H9 (cell line): ENCODE results near the gene CCDC124. TPM values are rescaled to one million over a fixed set of nuclear protein-coding genes. Genes with fewer than 3 reads are reported as not detected.

Experiments used
- DNase-seq: peaks from one replicate; pipeline ENCODE4 v3.0.0-alpha.2; 2017
- H2AFZ ChIP-seq: one replicate; pipeline ENCODE4 v1.6.1; 2013; ENCODE audit warnings: mild to moderate bottlenecking, low read length, control low read depth, moderate library complexity
- H2AK5ac ChIP-seq: 2 replicates; pipeline ENCODE4 v1.6.1; 2013; ENCODE audit warnings: low read length, control low read depth, mixed read lengths; ENCODE audit not compliant: insufficient read length
- H2BK120ac ChIP-seq: one replicate; pipeline ENCODE4 v1.6.1; 2013; ENCODE audit warnings: low read depth, mild to moderate bottlenecking, low read length, control low read depth, inconsistent platforms; ENCODE audit not compliant: poor library complexity, severe bottlenecking
- H2BK12ac ChIP-seq: 2 replicates; pipeline ENCODE4 v1.6.1; 2013; ENCODE audit warnings: low read length, control low read depth, mixed read lengths, low read depth; ENCODE audit not compliant: insufficient read length
- H2BK15ac ChIP-seq: 2 replicates; pipeline ENCODE4 v1.6.1; 2013; ENCODE audit warnings: low read depth, low read length, control low read depth
- H2BK20ac ChIP-seq: one replicate; pipeline ENCODE4 v1.6.1; 2013; ENCODE audit warnings: low read depth, mild to moderate bottlenecking, low read length, control low read depth, inconsistent platforms; ENCODE audit not compliant: poor library complexity, severe bottlenecking
- H2BK5ac ChIP-seq: 2 replicates; pipeline ENCODE4 v1.6.1; 2013; ENCODE audit warnings: low read length, control low read depth, mixed read lengths; ENCODE audit not compliant: insufficient read length
- H3K14ac ChIP-seq: 2 replicates; pipeline ENCODE4 v1.6.1; 2013; ENCODE audit warnings: low read length, control low read depth; ENCODE audit not compliant: insufficient read depth
- H3K18ac ChIP-seq: 2 replicates; pipeline ENCODE4 v1.6.1; 2013; ENCODE audit warnings: low read depth, mild to moderate bottlenecking, mixed read lengths, low read length, control low read depth; ENCODE audit not compliant: insufficient read length
- H3K23ac ChIP-seq: 2 replicates; pipeline ENCODE4 v1.6.1; 2013; ENCODE audit warnings: low read length, control low read depth, mixed read lengths, low read depth; ENCODE audit not compliant: insufficient read length
- H3K23me2 ChIP-seq: 2 replicates; pipeline ENCODE4 v1.6.1; 2013; ENCODE audit warnings: low read depth, mild to moderate bottlenecking, mixed read lengths, low read length, control low read depth; ENCODE audit not compliant: insufficient read length, poor library complexity, severe bottlenecking
- H3K27ac ChIP-seq: 2 replicates; pipeline ENCODE4 v1.5.1; 2013; ENCODE audit warnings: low read length, control low read depth, mixed read lengths, low read depth; ENCODE audit not compliant: insufficient read length
- H3K27me3 ChIP-seq: 2 replicates; pipeline ENCODE4 v1.6.1; 2013; ENCODE audit warnings: low read length, control low read depth, inconsistent platforms; ENCODE audit not compliant: insufficient read depth
- H3K4ac ChIP-seq: 2 replicates; pipeline ENCODE4 v1.6.1; 2013; ENCODE audit warnings: low read depth, mild to moderate bottlenecking, control low read depth, inconsistent platforms, low read length, moderate library complexity
- H3K4me1 ChIP-seq: 2 replicates; pipeline ENCODE4 v1.6.1; 2013; ENCODE audit warnings: low read length, control low read depth, inconsistent platforms; ENCODE audit not compliant: insufficient read depth
- H3K4me2 ChIP-seq: 2 replicates; pipeline ENCODE4 v1.6.1; 2013; ENCODE audit warnings: low read length, control low read depth, mixed read lengths; ENCODE audit not compliant: insufficient read length, insufficient read depth
- H3K56ac ChIP-seq: 2 replicates; pipeline ENCODE4 v1.6.1; 2013; ENCODE audit warnings: low read depth, mild to moderate bottlenecking, mixed read lengths, low read length, control low read depth; ENCODE audit not compliant: insufficient read length
- H3K79me1 ChIP-seq: 2 replicates; pipeline ENCODE4 v1.6.1; 2013; ENCODE audit warnings: low read depth, mild to moderate bottlenecking, moderate library complexity, low read length, control low read depth, inconsistent platforms; ENCODE audit not compliant: insufficient read depth, poor library complexity, severe bottlenecking
- H3K79me2 ChIP-seq: 2 replicates; pipeline ENCODE4 v1.6.1; 2013; ENCODE audit warnings: low read length, control low read depth, inconsistent platforms; ENCODE audit not compliant: insufficient read depth
- H3K9ac ChIP-seq: 2 replicates; pipeline ENCODE4 v1.6.1; 2013; ENCODE audit warnings: low read length, control low read depth, mixed read lengths; ENCODE audit not compliant: insufficient read length; ENCODE audit errors: extremely low read depth
- H3K9me3 ChIP-seq: one replicate; pipeline ENCODE4 v1.6.1; 2013; ENCODE audit warnings: low read depth, low read length, inconsistent platforms; ENCODE audit not compliant: control insufficient read depth
- H3T11ph ChIP-seq: one replicate; pipeline ENCODE4 v1.6.1; 2013; ENCODE audit warnings: mild to moderate bottlenecking, low read length, control low read depth, inconsistent platforms
- H4K20me1 ChIP-seq: one replicate; pipeline ENCODE4 v1.6.1; 2013; ENCODE audit not compliant: control insufficient read depth, insufficient read length, insufficient read depth
- H4K5ac ChIP-seq: 2 replicates; pipeline ENCODE4 v1.6.1; 2013; ENCODE audit warnings: low read depth, mild to moderate bottlenecking, mixed read lengths, low read length, control low read depth; ENCODE audit not compliant: insufficient read length
- H4K8ac ChIP-seq: replicated peaks from 2 replicates; pipeline ENCODE4 v1.6.1; 2013; ENCODE audit warnings: low read length, control low read depth, mixed read lengths, low read depth; ENCODE audit not compliant: insufficient read length
- H4K91ac ChIP-seq: 2 replicates; pipeline ENCODE4 v1.6.1; 2013; ENCODE audit warnings: low read depth, mild to moderate bottlenecking, moderate library complexity, mixed read lengths, low read length, control low read depth; ENCODE audit not compliant: insufficient read length
- H3K27ac Mint-ChIP-seq, 3 experiments: 2 replicates in 2 of 3; 3 replicates in 1 of 3; pipeline ENCODE4 v1.8.0; 2020 to 2021; ENCODE audit warnings: mixed read lengths in 3 of 3, mild to moderate bottlenecking in 1 of 3, moderate library complexity in 1 of 3
- H3K27me3 Mint-ChIP-seq: 2 replicates; pipeline ENCODE4 v1.8.0; 2021; ENCODE audit warnings: low read depth, mild to moderate bottlenecking, moderate library complexity, mixed read lengths
- H3K36me3 Mint-ChIP-seq, 3 experiments: 2 replicates in 2 of 3; 3 replicates in 1 of 3; pipeline ENCODE4 v1.8.0; 2020 to 2021; ENCODE audit warnings: low read depth in 3 of 3, mixed read lengths in 3 of 3; ENCODE audit not compliant: insufficient read depth in 1 of 3
- H3K4me1 Mint-ChIP-seq, 2 experiments: 2 replicates each; pipeline ENCODE4 v1.8.0; 2020; ENCODE audit warnings: mixed read lengths in 2 of 2
- H3K4me3 Mint-ChIP-seq, 2 experiments: 2 replicates in 1 of 2; 3 replicates in 1 of 2; pipeline ENCODE4 v1.8.0; 2020 to 2021; ENCODE audit warnings: mild to moderate bottlenecking in 2 of 2, mixed read lengths in 2 of 2, moderate library complexity in 1 of 2
- H3K9me3 Mint-ChIP-seq, 2 experiments: 2 replicates in 1 of 2; 3 replicates in 1 of 2; pipeline ENCODE4 v1.8.0; 2020; ENCODE audit warnings: mild to moderate bottlenecking in 2 of 2, mixed read lengths in 2 of 2, moderate library complexity in 1 of 2
- WGBS: extraction: QIAGEN DNeasy Blood & Tissue Kit; methylation state at CpG from one replicate; pipeline ENCODE4 v1.1.7; 2013; ENCODE audit warnings: missing lambda C conversion rate, low lambda C conversion rate, mixed read lengths; ENCODE audit not compliant: insufficient read length; ENCODE audit errors: extremely low coverage; 5-methylcytosine and 5-hydroxymethylcytosine counted together
- total RNA-seq: library from RNA; stranded (reverse); gene quantifications from 2 replicates; pipeline ENCODE4 v1.2.1, GENCODE V29; 2021
- TF ChIP-seq, protein P1 (sequence below): fragments of 200-600 bp; sonication (generic); conservative IDR thresholded peaks from 3 replicates; pipeline ENCODE4 v1.8.0; 2021; ENCODE audit warnings: antibody characterized with exemption, mild to moderate bottlenecking

CCDC124 gene
- total RNA-seq, 1 experiment from 2014 or later = 119 TPM

DNA sequence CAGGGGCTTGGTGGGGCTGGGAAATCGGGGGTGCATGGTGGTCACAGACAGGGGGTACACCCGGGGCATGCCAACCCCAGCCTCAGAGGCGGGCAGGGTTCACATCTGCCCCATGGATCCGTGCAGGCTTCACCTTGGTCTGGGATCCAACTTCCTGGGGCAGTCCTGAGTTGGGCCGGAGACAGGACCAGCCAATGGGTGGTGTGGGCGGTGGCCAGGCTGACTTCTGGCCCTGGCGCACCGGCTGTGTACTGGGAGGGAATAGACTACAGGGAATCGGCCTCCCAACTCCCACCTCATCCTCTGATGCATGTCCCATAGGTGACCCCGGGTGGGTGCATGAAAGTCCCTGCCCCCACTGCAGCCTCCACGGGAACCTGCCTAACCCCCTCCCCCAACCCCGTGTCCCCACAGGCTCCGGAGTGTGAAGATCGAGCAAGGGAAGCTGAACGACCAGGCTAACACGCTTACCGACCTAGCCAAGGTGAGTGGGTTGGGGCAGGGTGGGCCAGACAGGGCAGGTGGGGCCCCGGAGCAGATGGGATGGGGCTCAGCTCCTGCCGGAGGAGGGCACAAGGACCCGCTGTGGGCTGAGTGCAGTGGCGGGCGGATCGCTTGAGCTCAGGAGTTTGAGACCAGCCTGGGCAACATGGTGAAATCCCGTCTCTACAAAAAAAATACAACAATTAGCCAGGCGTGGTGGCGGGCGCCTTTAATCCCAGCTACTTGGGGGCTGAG lies 60.4 kb downstream of the CCDC124 start:
- WGBS = no CpG with 5 or more reads among the region's 27 CpGs
- DNase-seq = no peak
- no peak overlapping the region for H2AK5ac ChIP-seq

More for the DNA sequence above, 60.4 kb downstream of the CCDC124 start:
- Mint-ChIP-seq H3K4me3 (no peak overlapping the region), H3K4me1 (peaks cover 3 to 9% of the 10 kb centered on the region in 2 experiments; a peak in 3 of 4 replicates), H3K36me3 (peaks cover 0 to 9% (median 0%) of the 10 kb centered on the region in 3 experiments; a peak in 5 of 7 replicates), H3K27me3 (no peaks in the 10 kb centered on the region; the same call in 1 of the 2 replicates), H3K9me3 (no peaks in the 10 kb centered on the region), H3K27ac (no peak overlapping the region)
- no peak overlapping the region for H2BK120ac ChIP-seq
- no peak overlapping the region for H3K56ac ChIP-seq
- H2BK20ac ChIP-seq = no peak overlapping the region
- no peak overlapping the region for H2AFZ ChIP-seq
- H3T11ph ChIP-seq = no peak overlapping the region
- no peak overlapping the region for H3K9ac ChIP-seq
- no peaks in the 10 kb centered on the region for H3K9me3 ChIP-seq
- H4K91ac ChIP-seq = no peak overlapping the region
- no peak overlapping the region for H4K5ac ChIP-seq
- H3K79me2 ChIP-seq = no peaks in the 10 kb centered on the region
- no peak overlapping the region for H3K23ac ChIP-seq
- no peak overlapping the region for H2BK5ac ChIP-seq
- TF ChIP-seq, protein P1, sequence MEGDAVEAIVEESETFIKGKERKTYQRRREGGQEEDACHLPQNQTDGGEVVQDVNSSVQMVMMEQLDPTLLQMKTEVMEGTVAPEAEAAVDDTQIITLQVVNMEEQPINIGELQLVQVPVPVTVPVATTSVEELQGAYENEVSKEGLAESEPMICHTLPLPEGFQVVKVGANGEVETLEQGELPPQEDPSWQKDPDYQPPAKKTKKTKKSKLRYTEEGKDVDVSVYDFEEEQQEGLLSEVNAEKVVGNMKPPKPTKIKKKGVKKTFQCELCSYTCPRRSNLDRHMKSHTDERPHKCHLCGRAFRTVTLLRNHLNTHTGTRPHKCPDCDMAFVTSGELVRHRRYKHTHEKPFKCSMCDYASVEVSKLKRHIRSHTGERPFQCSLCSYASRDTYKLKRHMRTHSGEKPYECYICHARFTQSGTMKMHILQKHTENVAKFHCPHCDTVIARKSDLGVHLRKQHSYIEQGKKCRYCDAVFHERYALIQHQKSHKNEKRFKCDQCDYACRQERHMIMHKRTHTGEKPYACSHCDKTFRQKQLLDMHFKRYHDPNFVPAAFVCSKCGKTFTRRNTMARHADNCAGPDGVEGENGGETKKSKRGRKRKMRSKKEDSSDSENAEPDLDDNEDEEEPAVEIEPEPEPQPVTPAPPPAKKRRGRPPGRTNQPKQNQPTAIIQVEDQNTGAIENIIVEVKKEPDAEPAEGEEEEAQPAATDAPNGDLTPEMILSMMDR = no peak
- H3K27ac ChIP-seq = no peak overlapping the region
- no peak overlapping the region for H3K14ac ChIP-seq
- H4K20me1 ChIP-seq = no peaks in the 10 kb centered on the region
- no peak overlapping the region for H4K8ac ChIP-seq
- H2BK12ac ChIP-seq = no peak overlapping the region
- no peak overlapping the region for H2BK15ac ChIP-seq
- H3K4me1 ChIP-seq = no peaks in the 10 kb centered on the region
- no peak overlapping the region for H3K4me2 ChIP-seq
- H3K23me2 ChIP-seq = no peaks in the 10 kb centered on the region
- H3K18ac ChIP-seq = no peak overlapping the region
- no peaks in the 10 kb centered on the region for H3K27me3 ChIP-seq
- no peaks in the 10 kb centered on the region for H3K79me1 ChIP-seq
- no peak overlapping the region for H3K4ac ChIP-seq

Other genes with a start within 250 kb of the CCDC124 start
- gene UNC13A, start 244.7 kb upstream of the CCDC124 start, total RNA-seq = 21.6 and 22.2 TPM in 2 replicates
- 158 and 160 TPM in 2 replicates for gene MAP1S, start 213.5 kb upstream of the CCDC124 start, total RNA-seq
- gene FCHO1, start 181.5 kb upstream of the CCDC124 start, total RNA-seq = 13.1 and 13.7 TPM in 2 replicates
- 0.96 and 1.0 TPM in 2 replicates for gene B3GNT3, start 137.9 kb upstream of the CCDC124 start, total RNA-seq
- gene INSL3, start 111.5 kb upstream of the CCDC124 start, total RNA-seq = 0.61 and 0.63 TPM in 2 replicates
- gene JAK3, start 85.0 kb upstream of the CCDC124 start, total RNA-seq = 3.3 and 3.5 TPM in 2 replicates
- gene RPL18A, start 73.1 kb upstream of the CCDC124 start, total RNA-seq = 2,837 and 2,851 TPM in 2 replicates
- gene SLC5A5, start 61.1 kb upstream of the CCDC124 start, total RNA-seq = 1.7 and 1.8 TPM in 2 replicates
- 8.4 and 9.2 TPM in 2 replicates for gene KCNN1, start 34.1 kb downstream of the CCDC124 start, total RNA-seq
- gene ARRDC2, start 75.2 kb downstream of the CCDC124 start, total RNA-seq = 9.5 and 10.5 TPM in 2 replicates
- gene IL12RB1, start 153.9 kb downstream of the CCDC124 start, total RNA-seq = not detected in 2 replicates
- 9.6 and 10.4 TPM in 2 replicates for gene MAST3, start 164.8 kb downstream of the CCDC124 start, total RNA-seq
- 42.8 and 45.1 TPM in 2 replicates for gene PIK3R2, start 220.1 kb downstream of the CCDC124 start, total RNA-seq
- 23.6 and 28.0 TPM in 2 replicates for gene IFI30, start 240.8 kb downstream of the CCDC124 start, total RNA-seq